Measurements from ENCODE around the gene PLA2G2E.
"Not testable (repeated sequence)": the region's sequence is repeated elsewhere in the genome, so short reads cannot be mapped to it uniquely, and the experiment has no call there.

PLA2G2E gene

DNA sequence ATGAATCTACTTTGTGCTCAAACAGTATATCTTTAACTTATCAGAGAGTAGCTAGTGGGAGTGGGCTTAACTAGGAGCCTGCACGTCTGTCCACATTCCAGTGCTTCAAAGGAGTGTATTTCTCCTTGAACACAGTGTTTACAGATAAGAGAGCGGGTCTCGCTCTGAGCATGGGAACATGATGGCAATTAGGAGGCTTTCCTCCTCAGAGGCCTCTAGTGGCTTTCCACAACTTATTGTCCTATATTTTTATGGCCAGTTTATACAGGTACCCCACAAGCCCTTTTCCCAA, 3.7 kb upstream of the PLA2G2E start:
- not testable (repeated sequence) for DNase-seq

- DNase-seq = no peak
Measured at GRCh38 chr1:19926296-19927129, 3.1 kb upstream of the PLA2G2E start.

DNA sequence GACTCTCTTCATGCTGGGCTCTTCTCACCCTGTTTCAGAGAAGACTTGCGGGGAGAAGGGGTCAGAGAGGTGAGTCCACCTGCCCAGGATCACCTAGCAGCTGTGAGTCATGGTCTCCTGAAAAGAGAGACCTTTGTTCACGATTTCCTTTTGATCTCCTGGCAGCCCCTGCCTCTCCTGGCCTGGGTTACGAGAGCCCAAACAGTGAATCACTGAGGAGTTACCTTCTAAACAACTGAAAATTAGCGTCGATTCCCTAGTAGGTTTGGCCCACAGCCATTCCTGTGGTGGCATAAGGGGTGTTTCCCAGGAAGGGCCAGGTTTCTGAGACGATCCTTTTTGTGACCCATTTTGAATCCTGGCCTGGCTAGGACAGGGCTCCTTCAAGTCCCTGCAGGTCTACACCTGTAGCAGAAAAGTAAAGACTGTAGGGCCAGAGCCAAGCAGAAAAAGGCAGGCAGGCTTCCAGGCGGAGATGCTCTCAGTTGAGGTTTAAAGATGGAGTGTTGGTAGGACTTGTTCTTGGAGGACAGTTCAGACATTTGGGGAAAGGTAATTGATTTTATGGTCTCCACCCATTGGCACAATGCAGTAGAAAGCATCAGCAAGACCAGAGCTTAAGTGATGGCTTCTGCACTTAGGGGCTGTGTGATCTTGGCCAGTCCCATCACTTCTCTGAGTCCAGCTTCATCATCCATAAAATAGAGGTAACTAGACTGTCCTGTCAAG, 2.1 kb upstream of the PLA2G2E start:
- DNase-seq = no peak

DNA sequence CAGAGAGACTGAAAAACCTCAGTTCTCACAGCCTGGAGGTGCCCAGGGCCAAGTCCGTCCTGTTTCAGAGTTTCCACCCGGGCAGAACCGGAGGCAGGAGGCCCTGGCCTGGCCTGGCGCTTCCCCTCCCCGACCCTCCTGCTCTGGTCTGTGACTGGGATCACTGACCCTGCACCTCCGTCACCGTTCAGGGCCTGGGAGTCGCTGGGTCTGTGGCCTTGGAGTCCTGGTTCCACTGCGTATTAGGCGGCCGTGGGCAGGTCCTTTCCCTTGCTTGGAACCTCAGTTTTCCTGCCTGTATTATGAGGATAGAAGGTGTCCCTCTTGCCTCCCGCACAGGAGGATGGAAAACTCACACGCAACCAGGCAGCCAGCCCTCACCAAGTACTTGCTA, 533 bp upstream of the PLA2G2E start:
- DNase-seq = no peak

DNA sequence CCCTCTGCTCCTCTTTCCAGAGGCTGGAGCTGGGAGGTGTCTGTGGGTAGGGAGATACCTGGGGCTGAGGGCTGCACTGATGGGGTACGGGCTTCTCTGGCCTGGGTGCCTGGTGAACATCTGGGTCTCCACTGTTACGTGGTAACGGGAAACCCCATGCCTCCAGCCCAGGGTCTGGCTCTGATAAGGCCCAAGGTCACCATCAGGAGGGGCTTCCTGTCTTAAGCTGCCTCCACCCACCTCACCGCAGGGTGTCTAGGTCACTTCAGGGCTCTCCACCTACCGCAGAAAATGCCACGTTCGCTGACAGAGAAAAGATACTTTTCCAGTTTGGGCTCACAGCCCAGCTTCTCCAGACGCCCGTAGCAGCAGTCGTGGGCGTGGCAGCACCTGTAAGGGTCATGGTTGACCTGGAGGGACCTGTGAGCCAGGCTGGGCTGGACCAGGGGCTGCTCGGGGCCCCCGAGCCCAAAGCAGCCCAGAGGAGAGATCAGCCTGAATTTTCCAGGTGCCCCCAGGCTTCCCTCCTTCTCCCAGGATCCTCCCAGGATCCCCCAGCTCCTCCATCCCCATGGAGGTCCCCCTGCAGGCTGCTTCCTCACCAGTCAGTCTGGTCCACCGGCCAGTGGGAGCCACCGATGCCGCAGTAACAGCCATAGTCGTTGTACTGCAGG, 1.3 kb downstream of the PLA2G2E start:
- no peak for DNase-seq

DNA sequence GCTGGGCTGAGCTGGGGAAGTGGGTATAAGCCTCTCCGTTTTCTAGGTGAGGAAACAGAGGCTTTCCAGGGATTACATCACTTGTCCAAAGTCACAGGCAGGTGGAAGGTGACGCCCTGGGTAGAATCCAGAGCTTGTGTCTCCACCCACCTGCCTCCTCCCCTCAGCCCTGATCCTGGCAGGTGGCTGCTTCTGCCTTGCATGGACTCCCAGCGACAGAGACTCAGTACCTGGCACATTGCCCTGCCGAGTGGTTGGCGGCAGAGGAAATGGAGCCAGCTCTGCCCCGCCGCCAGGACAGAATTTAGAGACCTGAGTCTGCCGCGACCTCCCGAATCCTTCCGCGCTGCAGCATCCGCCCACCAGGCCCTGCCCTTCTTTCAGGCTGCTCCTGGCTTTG, 2.1 kb downstream of the PLA2G2E start:
- no peak for DNase-seq

GRCh38 chr1:19920132-19920710, 3.2 kb downstream of the PLA2G2E start:
- DNase-seq = no peak

GRCh38 chr1:19918057-19918456, 5.4 kb downstream of the PLA2G2E start:
- DNase-seq = peak; percentile 91

DNA sequence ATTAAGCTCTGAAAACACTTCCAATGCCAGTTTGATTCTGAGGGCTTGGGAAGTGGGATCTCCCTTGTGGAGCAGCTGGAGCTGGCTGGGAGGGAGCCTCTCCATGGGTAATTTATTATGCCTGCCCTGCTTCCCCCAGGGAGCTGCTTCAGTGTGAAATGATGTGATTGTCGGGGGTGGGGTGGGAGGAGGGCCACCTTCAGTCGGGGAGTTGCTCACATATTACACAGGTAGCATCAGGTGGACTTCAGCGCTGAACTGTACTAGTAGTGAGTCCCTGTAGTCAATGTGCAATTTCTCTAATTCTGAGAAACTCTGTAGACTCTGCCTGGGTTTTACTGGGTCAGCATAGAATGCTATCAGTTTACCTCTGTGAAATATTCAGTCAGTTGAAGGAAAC, 12.8 kb downstream of the PLA2G2E start:
- DNase-seq = no peak

GRCh38 chr1:19909971-19910370, 13.4 kb downstream of the PLA2G2E start:
- DNase-seq = no peak

GRCh38 chr1:19909392-19909791, 14.0 kb downstream of the PLA2G2E start:
- no peak for DNase-seq

GRCh38 chr1:19907456-19907855, 16.0 kb downstream of the PLA2G2E start:
- DNase-seq = no peak

- no peak for DNase-seq
Measured at GRCh38 chr1:19903621-19904020, 19.8 kb downstream of the PLA2G2E start.

DNA sequence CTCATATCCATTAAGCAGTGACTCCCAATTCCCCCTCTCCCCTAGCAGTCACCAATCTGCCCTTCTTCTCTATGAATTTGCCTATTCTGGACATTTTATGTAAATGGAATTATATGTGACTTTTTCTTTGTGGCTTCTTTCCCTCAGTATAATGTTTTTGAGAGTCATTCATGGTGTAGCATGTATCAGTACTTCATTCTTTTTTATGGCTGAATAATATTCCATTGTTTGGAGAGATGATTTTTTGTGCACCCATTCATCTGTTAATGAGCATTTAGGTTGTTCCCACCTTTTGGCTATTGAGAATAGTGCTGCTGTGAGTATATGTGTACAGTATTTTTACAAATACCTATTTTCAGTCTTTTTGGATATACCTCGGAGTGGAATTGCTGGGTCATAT, 21.8 kb downstream of the PLA2G2E start:
- no peak for DNase-seq

- no peak for DNase-seq
Measured at GRCh38 chr1:19894218-19894617, 29.2 kb downstream of the PLA2G2E start.

GRCh38 chr1:19893687-19894086, 29.7 kb downstream of the PLA2G2E start:
- DNase-seq = no peak

DNA sequence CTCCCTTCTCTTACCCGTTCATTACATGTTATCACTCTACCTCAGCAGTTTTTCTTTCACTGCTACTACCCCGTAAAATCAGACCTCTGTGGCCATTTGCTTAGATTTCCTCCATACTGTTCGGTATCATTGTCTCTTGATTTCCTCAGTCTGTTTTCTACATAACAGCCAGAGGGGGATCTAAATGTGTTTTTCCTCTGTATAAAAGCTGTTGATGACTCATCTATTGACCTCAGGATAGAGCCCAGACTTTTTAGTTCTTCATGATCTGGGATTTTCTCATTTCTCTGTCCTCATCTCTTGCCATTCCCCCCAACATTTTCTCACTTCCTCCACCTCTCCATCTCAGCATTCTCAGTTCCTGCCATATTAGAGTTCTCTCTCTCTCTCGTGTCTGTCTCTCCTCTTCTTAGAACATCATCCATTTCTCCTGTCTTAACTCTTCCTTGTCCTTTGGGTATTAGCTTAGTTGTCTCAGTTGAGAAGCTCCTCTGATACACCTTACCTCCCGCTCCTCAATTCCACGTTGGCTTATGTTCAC, 30.7 kb downstream of the PLA2G2E start:
- no peak for DNase-seq

DNA sequence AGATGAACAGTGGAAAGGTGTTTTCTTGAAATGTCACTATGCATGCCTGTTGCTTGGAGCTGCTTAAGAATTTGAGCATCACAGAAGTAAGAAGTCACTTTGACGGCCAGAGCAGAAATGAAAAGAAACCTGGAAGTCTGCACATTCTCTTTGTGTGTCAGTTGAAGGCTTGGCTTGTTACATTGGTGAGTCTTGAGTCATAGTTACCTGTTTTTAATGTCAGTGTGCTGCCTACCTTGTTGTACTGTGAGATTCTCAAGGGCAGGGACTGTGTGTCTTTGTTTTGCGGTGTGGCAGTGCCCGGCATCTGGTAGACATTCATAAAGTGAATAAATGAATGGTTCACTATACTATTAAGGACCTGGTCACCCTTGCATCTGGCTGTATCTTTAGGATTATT, 31.3 kb downstream of the PLA2G2E start:
- no peak for DNase-seq

- no peak for DNase-seq
Measured at GRCh38 chr1:19889656-19890055, 33.8 kb downstream of the PLA2G2E start.

GRCh38 chr1:19888112-19888511, 35.3 kb downstream of the PLA2G2E start:
- no peak for DNase-seq

GRCh38 chr1:19885821-19886220, 37.6 kb downstream of the PLA2G2E start:
- no peak for DNase-seq

DNA sequence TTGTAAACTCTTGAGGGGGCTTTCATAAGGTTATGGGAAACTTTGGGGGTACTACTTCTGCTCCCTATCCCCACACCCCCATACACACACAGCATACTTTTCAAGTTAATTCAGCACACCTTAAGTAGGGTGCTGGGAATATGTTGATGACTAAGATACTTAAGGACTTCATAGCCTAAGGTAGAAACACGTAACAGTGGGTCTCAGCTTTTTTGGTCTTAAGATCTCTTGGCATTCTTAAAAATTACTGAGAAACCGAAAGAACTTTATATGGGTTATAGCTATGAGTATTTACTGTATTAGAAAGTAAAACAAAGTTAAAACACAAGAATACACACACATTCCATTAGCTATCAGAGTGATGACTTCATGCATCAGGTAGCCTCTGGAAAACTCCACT, 39.1 kb downstream of the PLA2G2E start:
- DNase-seq = no peak

Measured in activated CD8-positive, alpha-beta memory T cell treated with anti-CD3 and anti-CD28 coated beads, Interleukin-2, amount 50 U/mL, for 48 hours (primary cell).